A673 (cell line): ENCODE results near the gene PHETA1. TPM values are rescaled to one million over a fixed set of nuclear protein-coding genes. Genes with fewer than 3 reads are reported as not detected.

ENCODE experiments used
- BruUV-seq: library from RNA; stranded (reverse); fragments of 400-500 nt; replicated peaks from 2 replicates; lab custom pipeline; 2021; lab: Mats Ljungman, UMichigan
- CTCF ChIA-PET: fragments of 300-600 bp; sonication (Branson Sonifier 250); formaldehyde crosslinking; loops from one replicate; lab custom pipeline; 2022; ENCODE audit warnings: antibody characterized with exemption; lab: Charles Lee
- POLR2A ChIA-PET: fragments of 300-600 bp; sonication (Branson Sonifier 250); formaldehyde crosslinking; loops from one replicate; lab custom pipeline; 2022; ENCODE audit warnings: antibody characterized with exemption; ENCODE audit not compliant: low non-redundant PET; lab: Charles Lee
- DNase-seq: peaks from one replicate; pipeline ENCODE4 v3.0.0-alpha.2; 2015; ENCODE audit warnings: low spot score
- H3K27ac ChIP-seq: fragments of 200-600 bp; sonication (generic); 2 replicates; pipeline ENCODE4 v1.5.1; 2016; ENCODE audit warnings: mixed run types, low read depth, mild to moderate bottlenecking, mixed read lengths, antibody characterized with exemption, low read length; ENCODE audit not compliant: poor library complexity, severe bottlenecking
- H3K27me3 ChIP-seq: fragments of 200-600 bp; sonication (generic); replicated peaks from 2 replicates; pipeline ENCODE4 v1.6.1; 2017; ENCODE audit warnings: mixed run types, low read depth, mild to moderate bottlenecking, mixed read lengths, antibody characterized with exemption, low read length; ENCODE audit not compliant: insufficient read depth, poor library complexity
- H3K36me3 ChIP-seq: fragments of 200-600 bp; sonication (generic); 2 replicates; pipeline ENCODE4 v1.6.1; 2016; ENCODE audit warnings: mixed run types, mild to moderate bottlenecking, mixed read lengths, antibody characterized with exemption, low read length; ENCODE audit not compliant: insufficient read depth, poor library complexity, severe bottlenecking
- H3K4me1 ChIP-seq: fragments of 200-600 bp; sonication (generic); 2 replicates; pipeline ENCODE4 v1.6.1; 2017; ENCODE audit warnings: mixed run types, mild to moderate bottlenecking, mixed read lengths, antibody characterized with exemption, low read length; ENCODE audit not compliant: insufficient read depth, poor library complexity, severe bottlenecking
- H3K4me3 ChIP-seq: fragments of 200-600 bp; sonication (generic); 2 replicates; pipeline ENCODE4 v1.5.1; 2016; ENCODE audit warnings: low read depth, mixed run types, mild to moderate bottlenecking, mixed read lengths, low read length; ENCODE audit not compliant: poor library complexity, severe bottlenecking
- H3K9me3 ChIP-seq: fragments of 200-600 bp; sonication (generic); 2 replicates; pipeline ENCODE4 v1.6.1; 2016; ENCODE audit warnings: mixed run types, low read depth, mild to moderate bottlenecking, mixed read lengths, antibody characterized with exemption, low read length; ENCODE audit not compliant: poor library complexity, severe bottlenecking
- CTCF ChIP-seq: fragments of 300-800, 200-600 bp; sonication (generic); conservative IDR thresholded peaks from 2 replicates; pipeline ENCODE4 v1.5.1; 2017; ENCODE audit warnings: low read depth, mild to moderate bottlenecking, antibody characterized with exemption, low read length, moderate library complexity, mixed read lengths
- EZH2 ChIP-seq: fragments of 200-600 bp; sonication (generic); IDR thresholded peaks from 2 replicates; pipeline ENCODE4 v1.6.1; 2017; ENCODE audit warnings: borderline replicate concordance, low read depth, mild to moderate bottlenecking, mixed read lengths, antibody characterized with exemption, low read length; ENCODE audit not compliant: poor library complexity, severe bottlenecking
- intact Hi-C: fragments of 100-400 bp; cut with micrococcal nuclease; formaldehyde crosslinking; loops from one replicate; pipeline ENCODE4 v1.10.0; 2022; ENCODE audit not compliant: unreplicated experiment
- total RNA-seq: library from RNA; stranded (reverse); gene quantifications from 2 replicates; pipeline ENCODE4 v1.2.3, GENCODE V29; 2021

Gene PHETA1
- total RNA-seq, 1 experiment from 2014 or later = 5.7 TPM

- ChIA-PET POLR2A (no interaction called here), CTCF (no interaction called here)
- Histone ChIP-seq H3K27ac (no peak overlapping the region), H3K36me3 (no peaks in the 10 kb centered on the region), H3K4me1 (peaks cover 7% of the 10 kb centered on the region), H3K27me3 (no peaks in the 10 kb centered on the region), H3K4me3 (no peak overlapping the region), H3K9me3 (no peaks in the 10 kb centered on the region)
- intact Hi-C loops = no loop called here
- DNase-seq = no peak
- no TSS peak for BruUV-seq
- TF ChIP-seq CTCF (no peak), EZH2 (no peak)
These were observed 2.8 kb downstream of the PHETA1 start for GRCh38 chr12:111366075-111366474.

GRCh38 chr12:111363578-111363977 lies 5.3 kb downstream of the PHETA1 start:
- H3K9me3 ChIP-seq = no peaks in the 10 kb centered on the region
- TF ChIP-seq CTCF = no peak
- no peak for TF ChIP-seq EZH2
- no TSS peak for BruUV-seq
- H3K4me1 ChIP-seq = peaks cover 7% of the 10 kb centered on the region
- ChIA-PET CTCF (no interaction called here), POLR2A (no interaction called here)
- H3K4me3 ChIP-seq = no peak overlapping the region
- no peaks in the 10 kb centered on the region for H3K36me3 ChIP-seq
- intact Hi-C loops = no loop called here
- no peak overlapping the region for H3K27ac ChIP-seq
- H3K27me3 ChIP-seq = no peaks in the 10 kb centered on the region
- no peak for DNase-seq

- DNase-seq = no peak
- ChIA-PET CTCF (no interaction called here), POLR2A (interaction anchor here (0.6 kb wide), 1 partner anchor 329 kb away, joined by 3 read pairs; no protein-coding TSS in a partner anchor)
- peaks cover 2% of the 10 kb centered on the region for H3K4me1 ChIP-seq
- no peak overlapping the region for H3K27ac ChIP-seq
- TF ChIP-seq CTCF (no peak), EZH2 (no peak)
- H3K27me3 ChIP-seq = no peaks in the 10 kb centered on the region
- no peaks in the 10 kb centered on the region for H3K36me3 ChIP-seq
- BruUV-seq = no TSS peak
- no peak overlapping the region for H3K4me3 ChIP-seq
- intact Hi-C loops = no loop called here
- no peaks in the 10 kb centered on the region for H3K9me3 ChIP-seq
These were observed 6.0 kb downstream of the PHETA1 start for GRCh38 chr12:111362687-111363475.
